H9 (cell line): ENCODE results near the gene SLCO3A1. TPM values are rescaled to one million over a fixed set of nuclear protein-coding genes. Genes with fewer than 3 reads are reported as not detected.

Source experiments
- DNase-seq: peaks from one replicate; pipeline ENCODE4 v3.0.0-alpha.2; 2017
- H2AFZ ChIP-seq: one replicate; pipeline ENCODE4 v1.6.1; 2013; ENCODE audit warnings: mild to moderate bottlenecking, low read length, control low read depth, moderate library complexity
- H2AK5ac ChIP-seq: 2 replicates; pipeline ENCODE4 v1.6.1; 2013; ENCODE audit warnings: low read length, control low read depth, mixed read lengths; ENCODE audit not compliant: insufficient read length
- H2BK120ac ChIP-seq: one replicate; pipeline ENCODE4 v1.6.1; 2013; ENCODE audit warnings: low read depth, mild to moderate bottlenecking, low read length, control low read depth, inconsistent platforms; ENCODE audit not compliant: poor library complexity, severe bottlenecking
- H2BK12ac ChIP-seq: 2 replicates; pipeline ENCODE4 v1.6.1; 2013; ENCODE audit warnings: low read length, control low read depth, mixed read lengths, low read depth; ENCODE audit not compliant: insufficient read length
- H2BK15ac ChIP-seq: 2 replicates; pipeline ENCODE4 v1.6.1; 2013; ENCODE audit warnings: low read depth, low read length, control low read depth
- H2BK20ac ChIP-seq: one replicate; pipeline ENCODE4 v1.6.1; 2013; ENCODE audit warnings: low read depth, mild to moderate bottlenecking, low read length, control low read depth, inconsistent platforms; ENCODE audit not compliant: poor library complexity, severe bottlenecking
- H2BK5ac ChIP-seq: 2 replicates; pipeline ENCODE4 v1.6.1; 2013; ENCODE audit warnings: low read length, control low read depth, mixed read lengths; ENCODE audit not compliant: insufficient read length
- H3K14ac ChIP-seq: 2 replicates; pipeline ENCODE4 v1.6.1; 2013; ENCODE audit warnings: low read length, control low read depth; ENCODE audit not compliant: insufficient read depth
- H3K18ac ChIP-seq: 2 replicates; pipeline ENCODE4 v1.6.1; 2013; ENCODE audit warnings: low read depth, mild to moderate bottlenecking, mixed read lengths, low read length, control low read depth; ENCODE audit not compliant: insufficient read length
- H3K23ac ChIP-seq: 2 replicates; pipeline ENCODE4 v1.6.1; 2013; ENCODE audit warnings: low read length, control low read depth, mixed read lengths, low read depth; ENCODE audit not compliant: insufficient read length
- H3K23me2 ChIP-seq: 2 replicates; pipeline ENCODE4 v1.6.1; 2013; ENCODE audit warnings: low read depth, mild to moderate bottlenecking, mixed read lengths, low read length, control low read depth; ENCODE audit not compliant: insufficient read length, poor library complexity, severe bottlenecking
- H3K27ac ChIP-seq: 2 replicates; pipeline ENCODE4 v1.5.1; 2013; ENCODE audit warnings: low read length, control low read depth, mixed read lengths, low read depth; ENCODE audit not compliant: insufficient read length
- H3K27me3 ChIP-seq: 2 replicates; pipeline ENCODE4 v1.6.1; 2013; ENCODE audit warnings: low read length, control low read depth, inconsistent platforms; ENCODE audit not compliant: insufficient read depth
- H3K4ac ChIP-seq: 2 replicates; pipeline ENCODE4 v1.6.1; 2013; ENCODE audit warnings: low read depth, mild to moderate bottlenecking, control low read depth, inconsistent platforms, low read length, moderate library complexity
- H3K4me1 ChIP-seq: 2 replicates; pipeline ENCODE4 v1.6.1; 2013; ENCODE audit warnings: low read length, control low read depth, inconsistent platforms; ENCODE audit not compliant: insufficient read depth
- H3K4me2 ChIP-seq: 2 replicates; pipeline ENCODE4 v1.6.1; 2013; ENCODE audit warnings: low read length, control low read depth, mixed read lengths; ENCODE audit not compliant: insufficient read length, insufficient read depth
- H3K56ac ChIP-seq: 2 replicates; pipeline ENCODE4 v1.6.1; 2013; ENCODE audit warnings: low read depth, mild to moderate bottlenecking, mixed read lengths, low read length, control low read depth; ENCODE audit not compliant: insufficient read length
- H3K79me1 ChIP-seq: 2 replicates; pipeline ENCODE4 v1.6.1; 2013; ENCODE audit warnings: low read depth, mild to moderate bottlenecking, moderate library complexity, low read length, control low read depth, inconsistent platforms; ENCODE audit not compliant: insufficient read depth, poor library complexity, severe bottlenecking
- H3K79me2 ChIP-seq: 2 replicates; pipeline ENCODE4 v1.6.1; 2013; ENCODE audit warnings: low read length, control low read depth, inconsistent platforms; ENCODE audit not compliant: insufficient read depth
- H3K9ac ChIP-seq: 2 replicates; pipeline ENCODE4 v1.6.1; 2013; ENCODE audit warnings: low read length, control low read depth, mixed read lengths; ENCODE audit not compliant: insufficient read length; ENCODE audit errors: extremely low read depth
- H3K9me3 ChIP-seq: one replicate; pipeline ENCODE4 v1.6.1; 2013; ENCODE audit warnings: low read depth, low read length, inconsistent platforms; ENCODE audit not compliant: control insufficient read depth
- H3T11ph ChIP-seq: one replicate; pipeline ENCODE4 v1.6.1; 2013; ENCODE audit warnings: mild to moderate bottlenecking, low read length, control low read depth, inconsistent platforms
- H4K20me1 ChIP-seq: one replicate; pipeline ENCODE4 v1.6.1; 2013; ENCODE audit not compliant: control insufficient read depth, insufficient read length, insufficient read depth
- H4K5ac ChIP-seq: 2 replicates; pipeline ENCODE4 v1.6.1; 2013; ENCODE audit warnings: low read depth, mild to moderate bottlenecking, mixed read lengths, low read length, control low read depth; ENCODE audit not compliant: insufficient read length
- H4K8ac ChIP-seq: replicated peaks from 2 replicates; pipeline ENCODE4 v1.6.1; 2013; ENCODE audit warnings: low read length, control low read depth, mixed read lengths, low read depth; ENCODE audit not compliant: insufficient read length
- H4K91ac ChIP-seq: 2 replicates; pipeline ENCODE4 v1.6.1; 2013; ENCODE audit warnings: low read depth, mild to moderate bottlenecking, moderate library complexity, mixed read lengths, low read length, control low read depth; ENCODE audit not compliant: insufficient read length
- H3K27ac Mint-ChIP-seq, 3 experiments: 2 replicates in 2 of 3; 3 replicates in 1 of 3; pipeline ENCODE4 v1.8.0; 2020 to 2021; ENCODE audit warnings: mixed read lengths in 3 of 3, mild to moderate bottlenecking in 1 of 3, moderate library complexity in 1 of 3
- H3K27me3 Mint-ChIP-seq: 2 replicates; pipeline ENCODE4 v1.8.0; 2021; ENCODE audit warnings: low read depth, mild to moderate bottlenecking, moderate library complexity, mixed read lengths
- H3K36me3 Mint-ChIP-seq, 3 experiments: 2 replicates in 2 of 3; 3 replicates in 1 of 3; pipeline ENCODE4 v1.8.0; 2020 to 2021; ENCODE audit warnings: low read depth in 3 of 3, mixed read lengths in 3 of 3; ENCODE audit not compliant: insufficient read depth in 1 of 3
- H3K4me1 Mint-ChIP-seq, 2 experiments: 2 replicates each; pipeline ENCODE4 v1.8.0; 2020; ENCODE audit warnings: mixed read lengths in 2 of 2
- H3K4me3 Mint-ChIP-seq, 2 experiments: 2 replicates in 1 of 2; 3 replicates in 1 of 2; pipeline ENCODE4 v1.8.0; 2020 to 2021; ENCODE audit warnings: mild to moderate bottlenecking in 2 of 2, mixed read lengths in 2 of 2, moderate library complexity in 1 of 2
- H3K9me3 Mint-ChIP-seq, 2 experiments: 2 replicates in 1 of 2; 3 replicates in 1 of 2; pipeline ENCODE4 v1.8.0; 2020; ENCODE audit warnings: mild to moderate bottlenecking in 2 of 2, mixed read lengths in 2 of 2, moderate library complexity in 1 of 2
- CTCF ChIP-seq: fragments of 200-600 bp; sonication (generic); conservative IDR thresholded peaks from 3 replicates; pipeline ENCODE4 v1.8.0; 2021; ENCODE audit warnings: antibody characterized with exemption, mild to moderate bottlenecking
- WGBS: extraction: QIAGEN DNeasy Blood & Tissue Kit; methylation state at CpG from one replicate; pipeline ENCODE4 v1.1.7; 2013; ENCODE audit warnings: missing lambda C conversion rate, low lambda C conversion rate, mixed read lengths; ENCODE audit not compliant: insufficient read length; ENCODE audit errors: extremely low coverage; 5-methylcytosine and 5-hydroxymethylcytosine counted together
- total RNA-seq: library from RNA; stranded (reverse); gene quantifications from 2 replicates; pipeline ENCODE4 v1.2.1, GENCODE V29; 2021

The SLCO3A1 gene
- total RNA-seq, 1 experiment from 2014 or later: 9.4 TPM

- no peak overlapping the region for H2BK20ac ChIP-seq
- H2BK12ac ChIP-seq: no peak overlapping the region
- H3K4ac ChIP-seq: no peak overlapping the region
- no peaks in the 10 kb centered on the region for H3K23me2 ChIP-seq
- H4K91ac ChIP-seq: no peak overlapping the region
- no peak overlapping the region for H4K8ac ChIP-seq
- Mint-ChIP-seq H3K27ac (no peak overlapping the region), H3K4me3 (no peak overlapping the region), H3K36me3 (peaks cover 0 to 20% (median 11%) of the 10 kb centered on the region in 3 experiments; a peak in 4 of 7 replicates), H3K27me3 (no peaks in the 10 kb centered on the region), H3K4me1 (peaks cover 16 to 24% of the 10 kb centered on the region in 2 experiments), H3K9me3 (peaks cover 0 to 5% of the 10 kb centered on the region in 2 experiments; a peak in 1 of 5 replicates)
- TF ChIP-seq CTCF: no peak
- H3K79me2 ChIP-seq: no peaks in the 10 kb centered on the region
- H3K27me3 ChIP-seq: no peaks in the 10 kb centered on the region
- H2BK120ac ChIP-seq: no peak overlapping the region
- no peak overlapping the region for H2AFZ ChIP-seq
- H3K9me3 ChIP-seq: no peaks in the 10 kb centered on the region
- WGBS: no CpG with 5 or more reads among the region's 5 CpGs
- H3K79me1 ChIP-seq: no peaks in the 10 kb centered on the region
- no peak overlapping the region for H3T11ph ChIP-seq
- H4K20me1 ChIP-seq: no peaks in the 10 kb centered on the region
- H4K5ac ChIP-seq: no peak overlapping the region
- no peak overlapping the region for H3K18ac ChIP-seq
- H2AK5ac ChIP-seq: no peak overlapping the region
- peak; percentile 5 for DNase-seq
- no peak overlapping the region for H2BK5ac ChIP-seq
- H3K27ac ChIP-seq: no peak overlapping the region
- 0 out of 2 replicates have a peak, but pooled peaks cover 4% of the 10 kb centered on the region for H3K4me1 ChIP-seq
- H3K4me2 ChIP-seq: no peak overlapping the region
- H3K23ac ChIP-seq: no peak overlapping the region
- no peak overlapping the region for H3K14ac ChIP-seq
- H3K9ac ChIP-seq: no peak overlapping the region
- no peak overlapping the region for H2BK15ac ChIP-seq
- no peak overlapping the region for H3K56ac ChIP-seq
Observed at GRCh38 chr15:92140796-92141195, 287.3 kb downstream of the SLCO3A1 start.
